PC-3 (cell line): ENCODE data around the gene PARD6A.

ENCODE experiments used
- EZH2phosphoT487 ChIP-seq: fragments of 300-600 bp; sonication (generic); IDR thresholded peaks from 2 replicates; pipeline ENCODE4 v1.6.1; 2018; ENCODE audit warnings: mild to moderate bottlenecking, antibody characterized with exemption, low read length, borderline replicate concordance
- TF ChIP-seq, protein P1 (sequence below): fragments of 300-600 bp; sonication (generic); conservative IDR thresholded peaks from 2 replicates; pipeline ENCODE4 v1.5.1; 2017; ENCODE audit warnings: antibody characterized with exemption, low read depth, mild to moderate bottlenecking, low read length

DNA sequence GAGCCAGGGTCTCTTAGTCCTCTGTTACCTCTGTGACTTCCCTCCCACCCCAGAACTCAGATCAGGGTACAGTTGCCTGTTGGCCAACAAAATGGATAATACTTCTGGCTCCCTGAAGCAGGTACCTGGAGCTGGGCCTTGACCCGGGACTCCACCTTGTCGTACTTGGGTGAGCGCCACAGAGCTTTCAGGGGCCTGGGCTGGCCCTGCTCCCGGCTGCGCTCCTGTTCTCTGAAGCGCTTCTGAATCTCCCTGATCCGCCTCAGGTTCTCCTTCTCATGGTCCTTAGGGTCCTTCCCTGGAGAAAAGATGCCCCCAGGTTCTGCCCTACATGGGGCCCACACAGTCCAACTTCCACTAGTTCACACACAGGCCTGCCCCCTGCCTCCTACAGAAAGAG lies 4.1 kb downstream of the PARD6A start:
- TF ChIP-seq, protein P1, sequence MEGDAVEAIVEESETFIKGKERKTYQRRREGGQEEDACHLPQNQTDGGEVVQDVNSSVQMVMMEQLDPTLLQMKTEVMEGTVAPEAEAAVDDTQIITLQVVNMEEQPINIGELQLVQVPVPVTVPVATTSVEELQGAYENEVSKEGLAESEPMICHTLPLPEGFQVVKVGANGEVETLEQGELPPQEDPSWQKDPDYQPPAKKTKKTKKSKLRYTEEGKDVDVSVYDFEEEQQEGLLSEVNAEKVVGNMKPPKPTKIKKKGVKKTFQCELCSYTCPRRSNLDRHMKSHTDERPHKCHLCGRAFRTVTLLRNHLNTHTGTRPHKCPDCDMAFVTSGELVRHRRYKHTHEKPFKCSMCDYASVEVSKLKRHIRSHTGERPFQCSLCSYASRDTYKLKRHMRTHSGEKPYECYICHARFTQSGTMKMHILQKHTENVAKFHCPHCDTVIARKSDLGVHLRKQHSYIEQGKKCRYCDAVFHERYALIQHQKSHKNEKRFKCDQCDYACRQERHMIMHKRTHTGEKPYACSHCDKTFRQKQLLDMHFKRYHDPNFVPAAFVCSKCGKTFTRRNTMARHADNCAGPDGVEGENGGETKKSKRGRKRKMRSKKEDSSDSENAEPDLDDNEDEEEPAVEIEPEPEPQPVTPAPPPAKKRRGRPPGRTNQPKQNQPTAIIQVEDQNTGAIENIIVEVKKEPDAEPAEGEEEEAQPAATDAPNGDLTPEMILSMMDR, result no peak
- no peak for TF ChIP-seq EZH2phosphoT487
